ENCODE measurements around the gene SLC36A1.
"Not testable (repeated sequence)": the region's sequence is repeated elsewhere in the genome, so short reads cannot be mapped to it uniquely, and the experiment has no call there.

The SLC36A1 gene

GRCh38 chr5:151483647-151484046 is 36.2 kb downstream of the SLC36A1 start:
- no peak for DNase-seq (ENCODE audit: low read depth)

GRCh38 chr5:151487544-151487943 is 40.1 kb downstream of the SLC36A1 start:
- no peak for DNase-seq (ENCODE audit: low read depth)

GRCh38 chr5:151490627-151491026 is 43.2 kb downstream of the SLC36A1 start:
- DNase-seq (ENCODE audit: low read depth) = no peak

- no peak for DNase-seq (ENCODE audit: low read depth)
These were observed 43.7 kb downstream of the SLC36A1 start for GRCh38 chr5:151491062-151491461.

GRCh38 chr5:151492729-151493128 is 45.3 kb downstream of the SLC36A1 start:
- DNase-seq (ENCODE audit: low read depth) = peak; percentile 4

- no peak for DNase-seq (ENCODE audit: low read depth)
These were observed 46.3 kb downstream of the SLC36A1 start for GRCh38 chr5:151493665-151494064.

GRCh38 chr5:151495320-151495719 is 47.9 kb downstream of the SLC36A1 start:
- no peak for DNase-seq (ENCODE audit: low read depth)

- DNase-seq (ENCODE audit: low read depth) = no peak
These were observed 48.7 kb downstream of the SLC36A1 start for GRCh38 chr5:151496041-151496484.

- DNase-seq (ENCODE audit: low read depth) = no peak
These were observed 50.1 kb downstream of the SLC36A1 start for GRCh38 chr5:151497391-151498002.

GRCh38 chr5:151498395-151499155 is 51.2 kb downstream of the SLC36A1 start:
- no peak for DNase-seq (ENCODE audit: low read depth)

GRCh38 chr5:151499501-151500035 is 52.2 kb downstream of the SLC36A1 start:
- no peak for DNase-seq (ENCODE audit: low read depth)

- no peak for DNase-seq (ENCODE audit: low read depth)
These were observed 56.6 kb downstream of the SLC36A1 start for GRCh38 chr5:151504006-151504405.

GRCh38 chr5:151508308-151508707 is 60.9 kb downstream of the SLC36A1 start:
- DNase-seq (ENCODE audit: low read depth) = not testable (repeated sequence)

GRCh38 chr5:151509231-151509630 is 61.8 kb downstream of the SLC36A1 start:
- no peak for DNase-seq (ENCODE audit: low read depth)

- DNase-seq (ENCODE audit: low read depth) = no peak
These were observed 62.4 kb downstream of the SLC36A1 start for GRCh38 chr5:151509836-151510235.

- DNase-seq (ENCODE audit: low read depth) = no peak
These were observed 69.9 kb downstream of the SLC36A1 start for GRCh38 chr5:151517122-151517920.

GRCh38 chr5:151520294-151520693 is 72.9 kb downstream of the SLC36A1 start:
- DNase-seq (ENCODE audit: low read depth) = no peak

- DNase-seq (ENCODE audit: low read depth) = no peak
These were observed 74.8 kb downstream of the SLC36A1 start for GRCh38 chr5:151522226-151522625.

- DNase-seq (ENCODE audit: low read depth) = peak; percentile 13
These were observed 75.9 kb downstream of the SLC36A1 start for GRCh38 chr5:151523335-151523734.

GRCh38 chr5:151528153-151528552 is 80.8 kb downstream of the SLC36A1 start:
- no peak for DNase-seq (ENCODE audit: low read depth)

- DNase-seq (ENCODE audit: low read depth) = no peak
These were observed 81.6 kb downstream of the SLC36A1 start for GRCh38 chr5:151528996-151529395.

GRCh38 chr5:151531581-151531980 is 84.2 kb downstream of the SLC36A1 start:
- no peak for DNase-seq (ENCODE audit: low read depth)

GRCh38 chr5:151532416-151532815 is 85.0 kb downstream of the SLC36A1 start:
- no peak for DNase-seq (ENCODE audit: low read depth)
